Stimulated activated CD8-positive, alpha-beta memory T cell treated with anti-CD3 and anti-CD28 coated beads, Interleukin-12 subunit alpha, Interleukin-12 subunit beta, amount 100 ng/mL, for 24 hours (primary cell): ENCODE results near the gene TFF3.

ENCODE experiments used
- DNase-seq: peaks from one replicate; pipeline ENCODE4 v3.0.0-alpha.2; 2020; ENCODE audit errors: extremely low read depth

TFF3 gene

GRCh38 chr21:42320791-42321190, 5.6 kb upstream of the TFF3 start:
- no peak for DNase-seq

GRCh38 chr21:42319851-42320572, 4.8 kb upstream of the TFF3 start:
- no peak for DNase-seq

- DNase-seq: no peak
Measured at GRCh38 chr21:42319376-42319775, 4.2 kb upstream of the TFF3 start.

GRCh38 chr21:42317826-42318746, 2.9 kb upstream of the TFF3 start:
- DNase-seq: no peak

GRCh38 chr21:42317341-42317741, 2.1 kb upstream of the TFF3 start:
- no peak for DNase-seq

- DNase-seq: no peak
Measured at GRCh38 chr21:42316891-42317290, 1.7 kb upstream of the TFF3 start.

GRCh38 chr21:42314616-42315295, 453 bp downstream of the TFF3 start:
- no peak for DNase-seq

- no peak for DNase-seq
Measured at GRCh38 chr21:42313501-42313969, 1.7 kb downstream of the TFF3 start.

- no peak for DNase-seq
Measured at GRCh38 chr21:42312626-42313104, 2.5 kb downstream of the TFF3 start.

- DNase-seq: no peak
Measured at GRCh38 chr21:42311816-42312625, 3.2 kb downstream of the TFF3 start.

- no peak for DNase-seq
Measured at GRCh38 chr21:42311160-42311559, 4.0 kb downstream of the TFF3 start.

- no peak for DNase-seq
Measured at GRCh38 chr21:42310411-42311001, 4.7 kb downstream of the TFF3 start.

- no peak for DNase-seq
Measured at GRCh38 chr21:42309753-42310213, 5.4 kb downstream of the TFF3 start.

- DNase-seq: no peak
Measured at GRCh38 chr21:42308914-42309752, 6.1 kb downstream of the TFF3 start.

GRCh38 chr21:42308161-42308913, 6.9 kb downstream of the TFF3 start:
- no peak for DNase-seq

- no peak for DNase-seq
Measured at GRCh38 chr21:42307106-42307505, 8.1 kb downstream of the TFF3 start.

- no peak for DNase-seq
Measured at GRCh38 chr21:42306366-42307035, 8.7 kb downstream of the TFF3 start.

GRCh38 chr21:42305707-42306147, 9.5 kb downstream of the TFF3 start:
- no peak for DNase-seq
